Skeletal muscle satellite cell (primary cell): Measurements from ENCODE around the gene CENPV.
"Not testable (repeated sequence)": the region's sequence is repeated elsewhere in the genome, so short reads cannot be mapped to it uniquely, and the experiment has no call there.

Experiments
- H3K27me3 ChIP-seq: 2 replicates; pipeline ENCODE4 v1.7.0; 2013; ENCODE audit warnings: low read length; ENCODE audit not compliant: control insufficient read depth, insufficient read depth
- H3K36me3 ChIP-seq: 2 replicates; pipeline ENCODE4 v1.7.0; 2013; ENCODE audit warnings: mild to moderate bottlenecking, control low read depth, low read length; ENCODE audit not compliant: insufficient read depth
- H3K4me1 ChIP-seq: 2 replicates; pipeline ENCODE4 v1.7.0; 2013; ENCODE audit warnings: low read length; ENCODE audit not compliant: control insufficient read depth, insufficient read depth
- H3K4me2 ChIP-seq: 2 replicates; pipeline ENCODE4 v1.7.0; 2013; ENCODE audit warnings: mild to moderate bottlenecking, low read length
- H3K4me3 ChIP-seq: 2 replicates; pipeline ENCODE4 v1.7.0; 2013; ENCODE audit warnings: low read length
- H3K9ac ChIP-seq: 2 replicates; pipeline ENCODE4 v1.7.0; 2013; ENCODE audit warnings: mild to moderate bottlenecking, low read depth, low read length, moderate library complexity
- H3K9me3 ChIP-seq: replicated peaks from 2 replicates; pipeline ENCODE4 v1.7.0; 2013; ENCODE audit warnings: mild to moderate bottlenecking, control low read depth, low read length

Gene CENPV

DNA sequence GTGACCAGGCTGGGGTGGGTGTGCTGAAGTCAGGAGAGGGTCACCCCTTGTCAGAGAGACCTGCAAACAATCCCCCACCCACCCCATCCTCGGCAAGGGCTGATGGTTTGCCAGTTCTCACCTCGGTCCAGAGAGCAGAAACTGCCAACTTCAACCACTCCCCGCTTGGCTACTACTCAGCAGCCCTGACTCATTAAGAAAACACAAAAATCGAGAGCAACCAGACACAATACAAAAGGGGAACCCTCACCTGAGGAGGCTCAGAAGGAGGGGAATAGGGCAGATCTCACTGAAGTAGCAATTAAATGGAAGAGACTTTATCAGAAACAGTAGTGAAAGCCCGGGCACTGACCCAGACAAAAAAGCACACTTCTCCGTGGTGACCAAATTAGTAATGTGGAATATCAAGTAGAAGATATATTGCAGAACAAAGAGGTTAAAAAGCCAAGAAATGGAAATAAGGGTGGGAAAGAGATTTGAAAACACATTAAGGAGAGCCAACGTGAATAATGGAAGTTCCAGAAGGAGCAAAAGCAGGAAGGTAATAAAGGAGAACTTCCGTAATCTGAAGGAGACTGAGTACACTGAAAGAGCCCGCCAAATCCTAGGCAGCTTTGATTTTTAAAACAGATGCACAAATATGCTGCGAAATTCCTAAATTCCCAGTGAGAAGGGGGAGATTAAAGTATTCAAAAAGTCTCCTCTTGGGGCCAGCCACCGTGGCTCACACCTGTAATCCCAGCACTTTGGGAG lies 23.6 kb downstream of the CENPV start:
- Histone ChIP-seq H3K36me3 (peaks cover 13% of the 10 kb centered on the region), H3K9me3 (no peaks in the 10 kb centered on the region), H3K4me3 (no peak overlapping the region), H3K9ac (no peak overlapping the region), H3K4me2 (peak overlapping the region; percentile 64), H3K4me1 (peaks cover 13% of the 10 kb centered on the region), H3K27me3 (no peaks in the 10 kb centered on the region)

DNA sequence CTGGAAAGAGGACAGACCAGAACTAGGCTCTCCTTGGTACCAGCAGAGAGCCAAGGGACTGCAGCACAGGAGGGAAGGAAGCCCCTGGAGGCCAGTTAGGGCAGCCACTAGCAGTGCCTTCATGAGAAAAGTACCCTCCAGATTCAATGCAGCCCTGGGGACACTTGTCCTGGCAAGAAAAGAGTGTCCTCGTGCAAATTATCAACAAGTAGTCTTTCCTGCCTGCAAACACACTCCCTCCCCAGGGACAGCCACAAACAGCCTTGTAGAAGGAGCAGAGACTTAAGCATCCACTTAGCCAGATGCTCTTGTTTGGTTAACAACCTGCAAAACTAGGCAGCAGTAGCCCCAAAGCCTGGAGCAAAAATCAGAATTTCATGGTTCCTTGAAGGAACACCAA lies 24.3 kb downstream of the CENPV start:
- no peak overlapping the region for H3K4me3 ChIP-seq
- H3K27me3 ChIP-seq, result no peaks in the 10 kb centered on the region
- peaks cover 13% of the 10 kb centered on the region for H3K4me1 ChIP-seq
- peaks cover 13% of the 10 kb centered on the region for H3K36me3 ChIP-seq
- H3K9me3 ChIP-seq, result no peaks in the 10 kb centered on the region
- no peak overlapping the region for H3K9ac ChIP-seq
- H3K4me2 ChIP-seq, result peak overlapping the region; percentile 64

DNA sequence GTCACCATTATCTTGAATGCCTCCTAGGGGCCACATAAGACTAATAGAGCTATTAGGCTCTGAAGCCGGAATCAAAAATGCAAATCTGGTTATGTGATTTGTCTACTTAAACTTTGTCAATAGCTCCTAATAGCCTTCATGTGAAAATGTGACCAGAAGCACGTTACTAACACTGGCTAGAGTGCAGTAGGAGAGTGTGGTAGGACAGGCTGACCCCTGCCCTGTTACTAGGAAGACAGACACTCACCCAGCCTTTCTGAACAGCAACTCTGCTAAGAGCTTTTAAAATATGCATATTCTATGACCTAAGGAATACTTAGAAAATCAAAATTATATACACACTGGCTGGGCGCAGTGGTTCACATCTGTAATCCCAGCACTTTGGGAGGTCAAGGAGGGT lies 26.3 kb downstream of the CENPV start:
- H3K36me3 ChIP-seq, result peaks cover 13% of the 10 kb centered on the region
- H3K4me1 ChIP-seq, result peaks cover 20% of the 10 kb centered on the region
- no peak overlapping the region for H3K4me2 ChIP-seq
- no peaks in the 10 kb centered on the region for H3K27me3 ChIP-seq
- H3K9ac ChIP-seq, result no peak overlapping the region
- no peak overlapping the region for H3K4me3 ChIP-seq
- no peaks in the 10 kb centered on the region for H3K9me3 ChIP-seq

DNA sequence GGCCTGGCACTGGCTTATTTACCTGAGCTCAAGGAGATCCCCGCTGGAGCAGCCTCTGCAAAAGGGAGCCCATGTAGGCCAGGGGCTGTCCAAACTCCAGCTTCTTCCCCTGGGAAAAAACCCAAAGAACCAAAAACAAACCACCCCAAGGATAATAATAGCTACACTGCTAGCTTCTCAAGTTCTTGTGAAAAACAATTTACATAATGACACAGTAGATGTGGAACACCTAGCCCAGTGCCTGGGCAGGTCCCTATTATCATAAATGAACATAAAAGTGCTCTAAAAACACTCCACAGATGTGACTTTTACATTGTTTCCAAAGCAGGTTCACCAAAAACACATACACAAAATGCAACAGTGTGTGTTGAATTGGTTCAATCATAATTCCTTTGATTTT lies 27.3 kb downstream of the CENPV start:
- H3K4me2 ChIP-seq, result no peak overlapping the region
- no peak overlapping the region for H3K9ac ChIP-seq
- peaks cover 20% of the 10 kb centered on the region for H3K4me1 ChIP-seq
- no peaks in the 10 kb centered on the region for H3K9me3 ChIP-seq
- H3K27me3 ChIP-seq, result no peaks in the 10 kb centered on the region
- H3K4me3 ChIP-seq, result no peak overlapping the region
- H3K36me3 ChIP-seq, result peaks cover 13% of the 10 kb centered on the region

DNA sequence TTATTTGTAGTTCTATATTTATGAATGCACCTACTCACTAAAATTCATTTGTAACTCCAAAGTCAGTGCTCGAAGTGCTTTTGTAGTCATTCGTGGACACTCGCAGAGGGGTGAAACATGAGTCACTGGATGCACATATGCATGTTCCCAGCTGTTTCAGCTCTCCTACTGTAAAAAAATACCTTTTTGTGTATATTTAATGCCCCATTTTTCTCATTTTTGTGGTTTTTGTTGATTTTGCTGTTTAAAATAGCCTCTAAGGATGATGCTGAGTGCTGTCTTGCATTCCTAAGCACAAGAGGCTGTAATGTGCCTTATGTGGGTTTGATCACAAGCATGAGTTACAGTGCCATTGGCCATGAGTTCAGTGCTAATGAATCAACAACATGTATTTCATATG lies 30.6 kb downstream of the CENPV start:
- Histone ChIP-seq H3K27me3 (no peaks in the 10 kb centered on the region), H3K4me1 (peaks cover 8% of the 10 kb centered on the region), H3K9me3 (no peaks in the 10 kb centered on the region), H3K4me2 (no peak overlapping the region), H3K4me3 (no peak overlapping the region), H3K9ac (no peak overlapping the region), H3K36me3 (peaks cover 13% of the 10 kb centered on the region)

DNA sequence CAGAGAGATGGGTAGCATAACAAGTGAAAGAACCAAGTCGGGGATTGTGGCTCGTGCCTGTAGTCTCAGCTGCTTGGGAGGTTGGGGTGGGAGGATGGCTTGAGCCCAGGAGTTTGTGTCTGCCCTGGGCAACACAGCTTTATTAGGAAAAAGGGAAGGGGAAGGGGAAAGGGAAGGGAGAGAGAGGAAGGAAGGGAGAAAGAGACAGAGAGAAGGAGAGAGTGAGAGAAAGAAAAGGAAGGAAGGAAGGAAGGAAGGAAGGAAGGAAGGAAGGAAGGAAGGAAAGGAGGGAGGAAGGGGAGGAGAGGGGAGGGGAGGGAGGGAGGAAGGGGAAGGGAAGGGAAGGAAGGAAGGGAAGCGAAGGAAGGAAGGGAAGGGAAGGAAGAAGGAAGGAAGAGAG lies 33.3 kb downstream of the CENPV start:
- H3K27me3 ChIP-seq, result no peaks in the 10 kb centered on the region

DNA sequence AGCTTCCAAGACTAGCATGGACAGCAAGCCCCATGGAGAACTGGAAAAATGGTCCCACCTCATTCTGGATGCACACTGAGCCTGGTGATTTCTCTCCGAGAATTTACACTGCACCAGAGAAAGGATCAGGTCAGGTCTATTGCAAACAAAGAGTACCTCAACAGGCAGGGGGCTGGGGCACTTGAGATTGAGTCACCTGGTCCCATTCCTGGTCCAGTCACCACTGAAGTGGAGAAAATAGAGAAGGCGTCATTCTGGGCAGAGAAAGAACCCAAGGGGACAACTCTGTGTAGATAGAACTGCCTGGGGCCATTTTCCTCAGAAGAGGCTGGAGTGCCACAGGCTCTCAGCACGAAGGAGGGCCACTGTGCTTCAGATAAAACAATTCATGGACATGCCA lies 38.4 kb downstream of the CENPV start:
- Histone ChIP-seq H3K36me3 (peaks cover 3% of the 10 kb centered on the region), H3K27me3 (no peaks in the 10 kb centered on the region), H3K4me2 (no peak overlapping the region), H3K4me1 (no peaks in the 10 kb centered on the region), H3K9me3 (no peaks in the 10 kb centered on the region), H3K4me3 (no peak overlapping the region), H3K9ac (no peak overlapping the region)

More for the DNA sequence above, 33.3 kb downstream of the CENPV start:
- Histone ChIP-seq H3K4me3 (no peak overlapping the region), H3K4me1 (peaks cover 8% of the 10 kb centered on the region), H3K9ac (no peak overlapping the region), H3K36me3 (peaks cover under 1% of the 10 kb centered on the region), H3K9me3 (no peaks in the 10 kb centered on the region), H3K4me2 (no peak overlapping the region)

DNA sequence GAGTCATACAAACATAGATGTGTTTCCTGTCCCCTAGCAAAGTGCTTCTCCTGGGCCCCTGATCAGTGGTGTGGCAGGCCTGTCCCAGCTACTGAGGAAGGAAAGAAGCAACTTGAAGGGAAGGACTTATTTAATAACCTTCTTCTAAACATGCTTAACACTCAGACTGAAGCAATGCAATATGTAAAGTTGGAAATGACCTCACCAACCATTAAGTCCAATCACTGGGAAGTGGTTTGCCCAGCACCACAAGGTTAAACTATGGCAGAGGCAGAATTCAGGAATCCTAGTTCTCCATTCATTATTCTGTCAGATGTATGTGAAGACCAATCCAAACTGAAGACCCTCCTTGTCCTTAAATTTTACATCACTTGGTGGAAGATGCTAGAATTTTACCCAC lies 39.1 kb downstream of the CENPV start:
- Histone ChIP-seq H3K36me3 (peaks cover 3% of the 10 kb centered on the region), H3K4me1 (no peaks in the 10 kb centered on the region), H3K9ac (no peak overlapping the region), H3K27me3 (no peaks in the 10 kb centered on the region), H3K4me2 (no peak overlapping the region), H3K9me3 (no peaks in the 10 kb centered on the region), H3K4me3 (no peak overlapping the region)

DNA sequence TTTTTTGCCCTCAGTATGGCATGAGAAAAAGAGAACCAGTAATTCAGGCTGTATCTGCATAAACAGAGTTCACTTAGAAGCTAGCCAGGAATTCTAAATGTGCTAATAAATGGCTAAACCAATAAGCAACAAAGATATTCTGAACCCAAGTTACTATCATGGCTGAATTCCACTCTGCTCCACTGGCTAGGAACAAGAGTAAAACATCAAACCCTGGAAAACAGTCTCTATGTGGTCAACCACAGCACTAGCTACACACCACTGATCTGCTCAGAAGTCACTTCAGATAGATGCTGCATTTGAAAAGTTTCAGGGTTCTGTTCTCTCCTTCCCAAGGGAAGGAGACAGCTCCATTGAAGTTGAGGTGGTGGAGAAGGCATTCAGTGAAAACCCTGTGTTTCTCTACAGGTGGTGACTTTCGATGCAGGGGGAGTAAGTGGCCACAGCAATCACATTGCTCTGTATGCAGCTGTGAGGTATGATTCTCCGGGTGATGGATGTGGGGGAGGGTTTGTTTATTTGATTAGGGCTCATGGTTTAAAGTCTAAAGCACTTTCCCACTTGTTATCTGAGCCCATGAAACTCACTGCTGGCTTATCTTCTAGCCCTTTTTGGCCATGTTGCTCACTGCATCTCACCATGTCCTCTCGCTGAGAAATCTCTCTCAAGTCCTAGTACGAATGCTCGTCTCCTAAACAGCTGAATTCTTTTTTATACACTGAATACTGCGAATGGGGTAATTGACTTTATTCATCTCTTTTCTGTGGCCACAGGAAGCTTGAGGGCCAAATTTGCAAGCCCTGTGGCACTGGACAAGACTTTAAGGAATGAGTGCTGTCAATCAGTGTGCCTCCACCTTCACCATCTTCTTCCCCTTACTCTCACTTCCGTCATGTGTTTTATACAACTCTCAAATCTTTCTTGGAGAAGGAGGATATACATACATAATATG lies 39.9 kb downstream of the CENPV start:
- no peak overlapping the region for H3K9ac ChIP-seq
- H3K4me3 ChIP-seq, result no peak overlapping the region
- H3K4me2 ChIP-seq, result no peak overlapping the region
- H3K4me1 ChIP-seq, result no peaks in the 10 kb centered on the region
- peaks cover 3% of the 10 kb centered on the region for H3K36me3 ChIP-seq
- H3K27me3 ChIP-seq, result no peaks in the 10 kb centered on the region
- no peaks in the 10 kb centered on the region for H3K9me3 ChIP-seq

DNA sequence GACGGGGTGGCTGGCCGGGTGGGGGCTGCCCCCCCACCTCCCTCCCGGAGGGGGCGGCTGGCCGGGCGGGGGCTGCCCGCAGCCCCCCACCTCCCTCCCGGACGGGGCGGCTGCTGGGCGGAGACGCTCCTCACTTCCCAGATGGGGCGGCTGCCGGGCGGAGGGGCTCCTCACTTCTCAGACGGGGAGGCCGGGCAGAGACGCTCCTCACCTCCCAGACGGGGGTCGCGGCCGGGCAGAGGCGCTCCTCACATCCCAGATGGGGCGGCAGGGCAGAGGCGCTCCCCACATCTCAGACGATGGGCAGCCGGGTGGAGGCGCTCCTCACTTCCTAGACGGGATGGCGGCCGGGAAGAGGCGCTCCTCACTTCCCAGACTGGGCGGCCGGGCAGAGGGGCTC lies 41.2 kb downstream of the CENPV start:
- not testable (repeated sequence) for H3K27me3 ChIP-seq, H3K4me1 ChIP-seq, H3K36me3 ChIP-seq, H3K4me2 ChIP-seq, H3K4me3 ChIP-seq, H3K9me3 ChIP-seq, H3K9ac ChIP-seq

DNA sequence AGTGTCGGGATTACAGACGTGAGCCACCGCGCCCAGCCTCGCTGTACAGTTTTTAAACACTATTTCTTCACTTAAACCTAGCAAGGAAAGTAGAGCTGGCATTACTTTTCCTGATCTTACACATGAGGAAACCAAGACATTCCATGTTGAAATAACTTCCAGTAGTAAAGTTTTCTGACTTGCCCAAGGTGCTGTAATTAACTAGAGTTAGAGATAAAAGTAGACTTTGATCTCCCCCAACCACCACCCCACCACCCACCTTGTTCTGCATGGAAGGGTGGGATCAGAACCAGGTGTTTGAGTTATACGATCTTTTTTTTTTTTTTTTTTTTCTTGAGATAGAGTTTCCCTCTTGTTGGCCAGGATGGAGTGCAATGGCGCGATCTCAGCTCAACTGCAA lies 47.1 kb downstream of the CENPV start:
- H3K36me3 ChIP-seq, result peaks cover 4% of the 10 kb centered on the region
- H3K4me3 ChIP-seq, result no peak overlapping the region
- no peak overlapping the region for H3K9ac ChIP-seq
- H3K27me3 ChIP-seq, result no peaks in the 10 kb centered on the region
- no peaks in the 10 kb centered on the region for H3K9me3 ChIP-seq
- peaks cover 6% of the 10 kb centered on the region for H3K4me1 ChIP-seq
- no peak overlapping the region for H3K4me2 ChIP-seq
